GM13977 (cell line): Measurements from ENCODE around the gene C1orf226.
"Not testable (repeated sequence)": the region's sequence is repeated elsewhere in the genome, so short reads cannot be mapped to it uniquely, and the experiment has no call there.

Experiments used
- DNase-seq: peaks from one replicate; pipeline ENCODE4 v3.0.0; 2012; ENCODE audit warnings: low spot score
- in situ Hi-C: fragments of 300-500 bp; cut with MboI; formaldehyde crosslinking; loops from one replicate; pipeline ENCODE4 v1.12.0; 2022; ENCODE audit warnings: low sequenced_read_pairs, low pct_unique_long_range_greater_than_20kb, mixed read lengths, inconsistent platforms; ENCODE audit not compliant: unreplicated experiment
- TF ChIP-seq, protein P1 (sequence below): IDR thresholded peaks from 2 replicates; pipeline ENCODE4 v1.5.1; 2012; ENCODE audit warnings: mild to moderate bottlenecking, control low read depth; ENCODE audit not compliant: insufficient read depth; ENCODE audit errors: extremely low read depth, missing control alignments

The C1orf226 gene

GRCh38 chr1:162347281-162347680 lies 34.2 kb upstream of the C1orf226 start:
- no peak for DNase-seq
- in situ Hi-C loops, result no loop called here
- TF ChIP-seq, protein P1, sequence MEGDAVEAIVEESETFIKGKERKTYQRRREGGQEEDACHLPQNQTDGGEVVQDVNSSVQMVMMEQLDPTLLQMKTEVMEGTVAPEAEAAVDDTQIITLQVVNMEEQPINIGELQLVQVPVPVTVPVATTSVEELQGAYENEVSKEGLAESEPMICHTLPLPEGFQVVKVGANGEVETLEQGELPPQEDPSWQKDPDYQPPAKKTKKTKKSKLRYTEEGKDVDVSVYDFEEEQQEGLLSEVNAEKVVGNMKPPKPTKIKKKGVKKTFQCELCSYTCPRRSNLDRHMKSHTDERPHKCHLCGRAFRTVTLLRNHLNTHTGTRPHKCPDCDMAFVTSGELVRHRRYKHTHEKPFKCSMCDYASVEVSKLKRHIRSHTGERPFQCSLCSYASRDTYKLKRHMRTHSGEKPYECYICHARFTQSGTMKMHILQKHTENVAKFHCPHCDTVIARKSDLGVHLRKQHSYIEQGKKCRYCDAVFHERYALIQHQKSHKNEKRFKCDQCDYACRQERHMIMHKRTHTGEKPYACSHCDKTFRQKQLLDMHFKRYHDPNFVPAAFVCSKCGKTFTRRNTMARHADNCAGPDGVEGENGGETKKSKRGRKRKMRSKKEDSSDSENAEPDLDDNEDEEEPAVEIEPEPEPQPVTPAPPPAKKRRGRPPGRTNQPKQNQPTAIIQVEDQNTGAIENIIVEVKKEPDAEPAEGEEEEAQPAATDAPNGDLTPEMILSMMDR, result no peak

GRCh38 chr1:162349635-162350330 lies 31.7 kb upstream of the C1orf226 start:
- no peak for DNase-seq
- TF ChIP-seq, protein P1, result no peak
- in situ Hi-C loops, result no loop called here

DNA sequence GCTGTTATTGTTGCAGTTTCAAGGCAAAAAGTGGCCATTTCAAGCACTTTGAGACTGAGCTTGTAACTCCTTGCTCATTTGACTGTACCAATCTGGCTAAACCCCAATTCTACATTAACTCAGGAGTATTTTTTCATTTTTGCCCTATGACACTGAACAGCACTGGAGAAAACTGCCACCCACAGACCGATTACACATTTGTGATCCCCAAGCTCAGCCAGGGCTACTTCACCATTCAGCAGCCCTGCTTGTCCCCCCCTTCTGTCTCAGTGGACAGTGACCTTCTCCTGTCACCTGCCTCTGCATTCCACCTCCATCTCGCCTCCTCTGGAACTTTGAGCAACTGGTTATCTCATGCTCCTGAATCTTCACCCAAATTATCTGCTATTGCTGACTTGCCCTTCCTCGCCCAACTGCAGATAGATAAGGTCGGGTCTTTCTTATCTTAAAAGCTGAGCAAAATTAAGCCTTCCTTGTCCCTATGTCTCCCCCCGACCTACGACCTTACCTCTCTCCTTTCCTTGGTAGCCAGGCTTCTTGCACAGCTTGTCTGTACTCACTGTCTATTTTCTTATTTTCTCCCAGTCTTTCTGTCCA lies 30.2 kb upstream of the C1orf226 start:
- in situ Hi-C loops, result no loop called here
- DNase-seq, result no peak
- TF ChIP-seq, protein P1, result no peak

- in situ Hi-C loops, DNase-seq: not testable (repeated sequence)
Measured at GRCh38 chr1:162351874-162352273, 29.7 kb upstream of the C1orf226 start.

DNA sequence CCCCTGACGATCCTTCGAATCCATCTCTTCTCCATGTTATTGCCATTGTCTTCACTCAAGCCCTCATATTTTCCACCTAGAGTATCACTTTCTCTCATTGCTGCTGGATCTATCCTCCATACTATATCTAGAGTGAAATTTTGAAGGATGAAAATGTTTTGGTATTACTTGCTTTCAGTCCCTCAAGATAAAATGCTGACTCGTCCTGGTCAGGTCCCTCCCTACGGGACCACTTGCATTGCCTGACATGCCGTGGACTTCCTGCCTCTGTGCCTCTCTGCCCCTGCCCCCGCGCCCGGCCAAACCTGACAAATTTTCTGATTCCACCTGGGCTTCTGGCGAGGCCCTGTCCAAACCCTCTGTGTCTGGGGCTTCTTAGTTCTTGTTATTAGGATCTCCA lies 28.4 kb upstream of the C1orf226 start:
- in situ Hi-C loops, result no loop called here
- no peak for DNase-seq
- TF ChIP-seq, protein P1, result no peak

- in situ Hi-C loops, result no loop called here
- TF ChIP-seq, protein P1, result no peak
- DNase-seq, result no peak
Measured at GRCh38 chr1:162353702-162354101, 27.8 kb upstream of the C1orf226 start.

GRCh38 chr1:162357681-162358266 lies 23.8 kb upstream of the C1orf226 start:
- in situ Hi-C loops, result no loop called here
- TF ChIP-seq, protein P1, result peak; percentile 45
- DNase-seq, result no peak
